ENCODE measurements around the gene TFAP2C.

The TFAP2C gene

GRCh38 chr20:56628873-56629463, at the start of gene TFAP2C:
TFAP2C (plus strand) TSS chr20:56629306; CDS start chr20:56629545, 239 bp downstream.
- peak in 12 of 58 donors; percentile 1 to 37 (median 9) for DNase-seq

- DNase-seq: no peak
Measured at GRCh38 chr20:56580226-56580625, 48.9 kb upstream of the TFAP2C start.

- no peak for DNase-seq
Measured at GRCh38 chr20:56581701-56582100, 47.4 kb upstream of the TFAP2C start.

GRCh38 chr20:56582542-56582941, 46.6 kb upstream of the TFAP2C start:
- no peak for DNase-seq

GRCh38 chr20:56584916-56585315, 44.2 kb upstream of the TFAP2C start:
- DNase-seq: no peak

- DNase-seq: no peak
Measured at GRCh38 chr20:56587307-56588041, 41.6 kb upstream of the TFAP2C start.

GRCh38 chr20:56588996-56589395, 40.1 kb upstream of the TFAP2C start:
- no peak for DNase-seq

GRCh38 chr20:56589633-56590032, 39.5 kb upstream of the TFAP2C start:
- DNase-seq: no peak

- no peak for DNase-seq
Measured at GRCh38 chr20:56590888-56591287, 38.2 kb upstream of the TFAP2C start.

- no peak for DNase-seq
Measured at GRCh38 chr20:56592211-56592610, 36.9 kb upstream of the TFAP2C start.

- no peak for DNase-seq
Measured at GRCh38 chr20:56592817-56593216, 36.3 kb upstream of the TFAP2C start.

- DNase-seq: no peak
Measured at GRCh38 chr20:56595746-56596475, 33.2 kb upstream of the TFAP2C start.

- DNase-seq: no peak
Measured at GRCh38 chr20:56601166-56601565, 27.9 kb upstream of the TFAP2C start.

- DNase-seq: no peak
Measured at GRCh38 chr20:56604673-56605072, 24.4 kb upstream of the TFAP2C start.

- DNase-seq: no peak
Measured at GRCh38 chr20:56605261-56605996, 23.7 kb upstream of the TFAP2C start.

- DNase-seq: no peak
Measured at GRCh38 chr20:56606174-56606945, 22.7 kb upstream of the TFAP2C start.

GRCh38 chr20:56607061-56607704, 21.9 kb upstream of the TFAP2C start:
- DNase-seq: no peak

GRCh38 chr20:56608376-56608775, 20.7 kb upstream of the TFAP2C start:
- no peak for DNase-seq

- DNase-seq: no peak
Measured at GRCh38 chr20:56609321-56609720, 19.8 kb upstream of the TFAP2C start.

- DNase-seq: no peak
Measured at GRCh38 chr20:56610098-56610497, 19.0 kb upstream of the TFAP2C start.
